Mesenchymal stem cell (in vitro differentiated cells and primary cell): Measurements from ENCODE around the gene APOA1.

ENCODE experiments used
- DNase-seq: peaks from one replicate; pipeline ENCODE4 v3.0.0-alpha.2; 2013
- H2AFZ ChIP-seq: one replicate; pipeline ENCODE4 v1.6.1; 2013; ENCODE audit warnings: low read depth, mild to moderate bottlenecking, control low read depth, inconsistent platforms, low read length, moderate library complexity
- H2AK5ac ChIP-seq: 2 replicates; pipeline ENCODE4 v1.6.1; 2013; ENCODE audit warnings: low read length, moderate library complexity, mild to moderate bottlenecking, inconsistent platforms; ENCODE audit not compliant: severe bottlenecking
- H2BK120ac ChIP-seq: one replicate; pipeline ENCODE4 v1.6.1; 2013; ENCODE audit warnings: low read depth, mild to moderate bottlenecking, inconsistent platforms, low read length, moderate library complexity
- H2BK12ac ChIP-seq, 2 experiments: one replicate each; pipeline ENCODE4 v1.6.1; 2013; ENCODE audit warnings: inconsistent platforms in 2 of 2, low read length in 2 of 2, mild to moderate bottlenecking in 2 of 2, moderate library complexity in 2 of 2, control low read depth in 1 of 2
- H2BK15ac ChIP-seq: one replicate; pipeline ENCODE4 v1.6.1; 2013; ENCODE audit warnings: mild to moderate bottlenecking, low read depth, inconsistent platforms; ENCODE audit not compliant: poor library complexity, severe bottlenecking
- H2BK5ac ChIP-seq: 2 replicates; pipeline ENCODE4 v1.6.1; 2013; ENCODE audit warnings: low read depth, mild to moderate bottlenecking, low read length, control low read depth, inconsistent platforms; ENCODE audit not compliant: poor library complexity, severe bottlenecking
- H3K14ac ChIP-seq, 2 experiments: one replicate each; pipeline ENCODE4 v1.6.1; 2013; ENCODE audit warnings: inconsistent platforms in 2 of 2, low read length in 2 of 2, control low read depth in 1 of 2, mild to moderate bottlenecking in 1 of 2, moderate library complexity in 1 of 2
- H3K18ac ChIP-seq, 2 experiments: one replicate each; pipeline ENCODE4 v1.6.1; 2013; ENCODE audit warnings: inconsistent platforms in 2 of 2, low read length in 2 of 2, control low read depth in 1 of 2, low read depth in 1 of 2, mild to moderate bottlenecking in 1 of 2
- H3K23ac ChIP-seq, 2 experiments: one replicate each; pipeline ENCODE4 v1.6.1; 2013; ENCODE audit warnings: inconsistent platforms in 2 of 2, low read length in 2 of 2, mild to moderate bottlenecking in 2 of 2, moderate library complexity in 2 of 2, control low read depth in 1 of 2
- H3K27ac ChIP-seq: 2 replicates; pipeline ENCODE4 v1.5.1; 2013; ENCODE audit warnings: mild to moderate bottlenecking, moderate library complexity, low read length, control low read depth, inconsistent platforms; ENCODE audit not compliant: poor library complexity, severe bottlenecking
- H3K27me3 ChIP-seq, 2 experiments: 2 replicates each; pipeline versions ENCODE4 v1.6.1 to v1.7.0; 2013; ENCODE audit warnings: low read length in 2 of 2, mild to moderate bottlenecking in 2 of 2, moderate library complexity in 2 of 2, control low read depth in 1 of 2, inconsistent platforms in 1 of 2; ENCODE audit not compliant: control insufficient read depth in 1 of 2, insufficient read depth in 1 of 2
- H3K36me3 ChIP-seq, 2 experiments: 2 replicates each; pipeline versions ENCODE4 v1.6.1 to v1.7.0; 2013; ENCODE audit warnings: low read length in 2 of 2, control low read depth in 1 of 2, inconsistent platforms in 1 of 2, low read depth in 1 of 2, mild to moderate bottlenecking in 1 of 2; ENCODE audit not compliant: insufficient read depth in 2 of 2, control insufficient read depth in 1 of 2
- H3K4ac ChIP-seq, 2 experiments: one replicate each; pipeline ENCODE4 v1.6.1; 2013; ENCODE audit warnings: inconsistent platforms in 2 of 2, low read length in 2 of 2, mild to moderate bottlenecking in 2 of 2, moderate library complexity in 2 of 2, control low read depth in 1 of 2, low read depth in 1 of 2
- H3K4me1 ChIP-seq: 2 replicates; pipeline ENCODE4 v1.6.1; 2013; ENCODE audit warnings: low read depth, low read length, control low read depth; ENCODE audit not compliant: control insufficient read depth, insufficient read depth
- H3K4me2 ChIP-seq: 2 replicates; pipeline ENCODE4 v1.6.1; 2013; ENCODE audit warnings: low read length, mild to moderate bottlenecking, inconsistent platforms; ENCODE audit not compliant: poor library complexity, severe bottlenecking
- H3K4me3 ChIP-seq, 2 experiments: 2 replicates each; pipeline versions ENCODE4 v1.5.1 to v1.7.0; 2013; ENCODE audit warnings: low read length in 2 of 2, mild to moderate bottlenecking in 2 of 2, control low read depth in 1 of 2, low read depth in 1 of 2; ENCODE audit not compliant: insufficient read depth in 1 of 2
- H3K79me1 ChIP-seq: replicated peaks from 2 replicates; pipeline ENCODE4 v1.6.1; 2013; ENCODE audit warnings: mild to moderate bottlenecking, control low read depth, low read length, inconsistent platforms; ENCODE audit not compliant: poor library complexity, severe bottlenecking
- H3K9ac ChIP-seq: 2 replicates; pipeline ENCODE4 v1.7.0; 2013; ENCODE audit warnings: mild to moderate bottlenecking, low read length, moderate library complexity
- H3K9me3 ChIP-seq: 2 replicates; pipeline ENCODE4 v1.7.0; 2013; ENCODE audit warnings: mild to moderate bottlenecking, low read length; ENCODE audit not compliant: control insufficient read depth
- H4K8ac ChIP-seq: one replicate; pipeline ENCODE4 v1.6.1; 2013; ENCODE audit warnings: inconsistent platforms, mild to moderate bottlenecking, low read length, moderate library complexity
- H4K91ac ChIP-seq: one replicate; pipeline ENCODE4 v1.6.1; 2013; ENCODE audit warnings: mild to moderate bottlenecking, low read length, inconsistent platforms
- WGBS: methylation state at CpG from one replicate; pipeline ENCODE4 v1.1.7; 2013; ENCODE audit warnings: mixed read lengths; 5-methylcytosine and 5-hydroxymethylcytosine counted together

APOA1 gene

DNA sequence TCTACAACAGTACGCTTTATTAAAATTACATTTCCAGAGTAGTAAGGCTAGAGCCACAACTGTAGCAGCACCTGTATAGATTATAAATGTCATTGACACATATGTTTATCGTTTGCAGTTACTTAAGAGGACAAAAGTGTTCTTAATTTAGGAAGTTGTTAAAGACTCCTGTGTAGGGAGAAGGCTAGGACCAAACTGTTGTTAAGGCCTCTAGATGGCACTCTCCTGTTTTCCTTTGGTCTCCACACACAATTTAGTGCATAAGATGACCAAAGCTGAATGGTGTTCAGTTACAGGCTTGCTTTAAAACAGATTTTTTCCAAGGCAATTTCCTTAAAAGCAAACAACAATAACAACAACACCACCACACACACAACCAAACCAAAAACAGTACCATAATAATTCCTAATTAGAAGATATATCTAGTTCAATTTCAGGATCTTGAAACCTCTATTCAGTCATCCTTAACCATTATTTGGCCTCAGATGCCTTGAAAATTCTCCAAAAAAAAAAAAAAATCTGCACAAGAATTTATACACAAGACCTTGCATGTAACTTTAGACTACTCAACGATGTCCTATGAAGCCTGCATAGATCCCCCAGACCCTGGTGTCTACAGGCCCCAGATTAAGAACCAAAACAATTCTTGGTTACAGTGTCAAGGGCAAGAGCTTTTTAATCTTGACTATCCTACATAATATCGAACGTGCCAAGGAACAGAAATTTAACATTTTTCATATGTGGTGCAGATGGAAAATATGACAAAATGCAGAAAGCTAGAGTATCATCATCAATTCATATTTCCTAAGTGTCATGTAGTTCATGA, 42.6 kb upstream of the APOA1 start:
- H2BK5ac ChIP-seq: no peak overlapping the region
- H3K36me3 ChIP-seq: peaks cover 6 to 21% of the 10 kb centered on the region in 2 experiments
- no peak overlapping the region for H3K4ac ChIP-seq
- H3K27me3 ChIP-seq: no peaks in the 10 kb centered on the region
- H4K91ac ChIP-seq: no peak overlapping the region
- no peak overlapping the region for H3K14ac ChIP-seq
- H4K8ac ChIP-seq: no peak overlapping the region
- no peak overlapping the region for H2BK120ac ChIP-seq
- DNase-seq: peak; percentile 79
- no peak overlapping the region for H3K23ac ChIP-seq
- H3K4me3 ChIP-seq: no peak overlapping the region
- H2BK12ac ChIP-seq: no peak overlapping the region
- H3K18ac ChIP-seq: no peak overlapping the region
- H3K9ac ChIP-seq: peak overlapping the region; percentile 42
- no peak overlapping the region for H3K27ac ChIP-seq
- H3K9me3 ChIP-seq: no peaks in the 10 kb centered on the region
- no peak overlapping the region for H2AK5ac ChIP-seq
- H3K4me1 ChIP-seq: peaks cover 3% of the 10 kb centered on the region
- H2BK15ac ChIP-seq: no peak overlapping the region
- H2AFZ ChIP-seq: no peak overlapping the region
- no peak overlapping the region for H3K4me2 ChIP-seq
- peaks cover 6% of the 10 kb centered on the region for H3K79me1 ChIP-seq
- 21% methylated on average over 2 of the region's 5 CpGs for WGBS

DNA sequence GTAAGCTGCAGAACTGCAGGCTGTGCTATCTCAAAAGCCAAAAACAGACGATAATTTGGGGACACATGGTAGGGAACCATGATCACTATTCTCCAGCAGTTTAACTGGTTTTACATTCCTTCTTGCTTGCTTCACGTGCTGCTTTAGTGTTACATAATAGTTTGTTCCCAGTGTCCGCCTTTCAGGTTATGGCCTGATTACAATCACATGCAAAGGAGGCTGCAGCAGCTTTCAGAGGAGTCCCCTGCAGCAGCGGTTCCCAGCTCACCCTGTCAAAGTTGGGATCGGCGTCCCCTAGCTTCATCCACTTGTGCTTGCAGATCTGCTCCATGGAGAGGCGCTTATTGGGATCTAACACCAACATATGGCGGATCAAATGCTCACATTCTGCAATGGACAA, 39.2 kb upstream of the APOA1 start:
- Histone ChIP-seq H2BK120ac (no peak overlapping the region), H3K27me3 (no peaks in the 10 kb centered on the region), H3K9me3 (no peaks in the 10 kb centered on the region), H4K91ac (peak overlapping the region; percentile 31), H3K27ac (no peak overlapping the region), H3K4ac (no peak overlapping the region), H3K14ac (no peak overlapping the region), H3K9ac (no peak overlapping the region), H3K4me2 (no peak overlapping the region), H3K23ac (no peak overlapping the region), H3K18ac (no peak overlapping the region), H4K8ac (no peak overlapping the region), H3K4me3 (no peak overlapping the region), H3K4me1 (peaks cover 3% of the 10 kb centered on the region), H2BK5ac (no peak overlapping the region), H3K36me3 (peaks cover 15 to 47% of the 10 kb centered on the region in 2 experiments), H2AFZ (no peak overlapping the region), H2BK12ac (no peak overlapping the region), H2AK5ac (no peak overlapping the region), H2BK15ac (no peak overlapping the region), H3K79me1 (peaks cover 8% of the 10 kb centered on the region)
- no peak for DNase-seq
- 94% methylated on average over 8 of the region's 8 CpGs for WGBS

DNA sequence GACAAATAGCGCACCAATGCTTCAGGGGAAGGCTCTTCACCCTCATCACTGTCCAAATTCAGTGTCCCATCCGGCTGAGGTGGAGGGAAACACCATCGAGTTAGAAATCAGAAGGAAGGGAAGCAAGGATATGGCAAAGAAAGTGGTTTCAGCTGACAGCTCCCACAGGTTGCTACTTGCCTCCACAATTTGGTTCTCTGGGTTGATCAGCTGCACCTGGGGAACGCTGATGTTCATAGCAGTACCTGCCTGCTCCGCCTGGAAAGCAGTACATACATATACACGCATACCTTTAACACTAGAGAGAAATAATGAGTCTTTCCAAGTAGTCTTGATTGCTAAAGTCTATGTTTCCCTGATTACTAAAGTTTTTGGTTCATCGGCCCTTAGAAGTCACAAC, 37.8 kb upstream of the APOA1 start:
- Histone ChIP-seq H2AK5ac (no peak overlapping the region), H3K27me3 (no peaks in the 10 kb centered on the region), H4K91ac (peak overlapping the region; percentile 78), H3K4ac (no peak overlapping the region), H2BK15ac (peak overlapping the region; percentile 63), H3K9me3 (no peaks in the 10 kb centered on the region), H3K27ac (no peak overlapping the region), H3K4me3 (no peak overlapping the region), H3K36me3 (peaks cover 12 to 50% of the 10 kb centered on the region in 2 experiments), H3K23ac (no peak overlapping the region), H2AFZ (no peak overlapping the region), H2BK5ac (no peak overlapping the region), H2BK12ac (no peak overlapping the region), H3K4me2 (no peak overlapping the region), H3K79me1 (peaks cover 6% of the 10 kb centered on the region), H3K4me1 (no peaks in the 10 kb centered on the region), H3K9ac (no peak overlapping the region), H3K18ac (peak overlapping the region in 1 of 2 experiments; percentile 59), H3K14ac (no peak overlapping the region), H2BK120ac (peak overlapping the region; percentile 52), H4K8ac (peak overlapping the region; percentile 76)
- WGBS: 100% methylated on average over 6 of the region's 7 CpGs
- DNase-seq: no peak

DNA sequence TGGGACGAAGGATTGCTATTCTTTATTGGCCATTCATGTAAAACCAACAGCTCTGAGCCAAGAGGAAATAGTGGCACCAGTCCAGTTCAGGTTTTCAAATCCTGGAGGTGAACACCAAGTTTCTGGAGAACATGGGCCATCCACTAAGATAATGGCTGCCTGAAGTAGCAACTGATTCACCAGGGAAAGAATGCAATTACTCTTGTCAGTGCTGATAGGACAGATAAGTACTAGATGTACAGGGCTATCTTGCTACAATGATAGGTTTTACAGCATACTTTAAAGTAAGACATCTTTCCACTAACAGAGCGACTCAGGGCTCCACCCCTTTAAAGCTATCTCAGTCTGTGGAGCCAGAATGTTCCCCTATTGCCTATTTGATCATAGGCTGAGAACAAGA, 36.8 kb upstream of the APOA1 start:
- H4K91ac ChIP-seq: no peak overlapping the region
- no peak overlapping the region for H3K4me3 ChIP-seq

More for the DNA sequence above, 36.8 kb upstream of the APOA1 start:
- Histone ChIP-seq H3K27ac (no peak overlapping the region), H2AK5ac (no peak overlapping the region), H3K4me2 (no peak overlapping the region), H3K36me3 (peaks cover 14 to 60% of the 10 kb centered on the region in 2 experiments), H3K9me3 (no peaks in the 10 kb centered on the region), H2BK5ac (no peak overlapping the region), H3K14ac (no peak overlapping the region), H2BK120ac (no peak overlapping the region), H3K4me1 (no peaks in the 10 kb centered on the region), H3K23ac (no peak overlapping the region), H3K4ac (no peak overlapping the region), H2BK12ac (no peak overlapping the region), H2AFZ (no peak overlapping the region), H3K9ac (no peak overlapping the region), H2BK15ac (no peak overlapping the region), H3K79me1 (peaks cover 6% of the 10 kb centered on the region), H3K27me3 (no peaks in the 10 kb centered on the region), H4K8ac (no peak overlapping the region), H3K18ac (no peak overlapping the region)
- 62% methylated on average over 2 of the region's 2 CpGs for WGBS
- peak; percentile 45 for DNase-seq
